Coronary artery (tissue), 2 donors: ENCODE measurements around the gene CETN1.

Source experiments
- DNase-seq: peaks from one replicate; pipeline ENCODE4 v3.0.0-alpha.2; 2017; ENCODE audit warnings: low spot score
- H3K27ac ChIP-seq, 2 donors: fragments of 200-600 bp; sonication (generic); one replicate each; pipeline ENCODE4 v1.5.1; 2016 to 2019
- H3K4me3 ChIP-seq: fragments of 200-600 bp; sonication (generic); 2 replicates; pipeline ENCODE4 v1.5.1; 2016; ENCODE audit warnings: mild to moderate bottlenecking, moderate library complexity
- TF ChIP-seq, protein P1 (sequence below): fragments of 200-600 bp; sonication (generic); IDR thresholded peaks from one replicate; pipeline ENCODE4 v1.5.1; 2019; ENCODE audit warnings: antibody characterized with exemption

Gene CETN1

DNA sequence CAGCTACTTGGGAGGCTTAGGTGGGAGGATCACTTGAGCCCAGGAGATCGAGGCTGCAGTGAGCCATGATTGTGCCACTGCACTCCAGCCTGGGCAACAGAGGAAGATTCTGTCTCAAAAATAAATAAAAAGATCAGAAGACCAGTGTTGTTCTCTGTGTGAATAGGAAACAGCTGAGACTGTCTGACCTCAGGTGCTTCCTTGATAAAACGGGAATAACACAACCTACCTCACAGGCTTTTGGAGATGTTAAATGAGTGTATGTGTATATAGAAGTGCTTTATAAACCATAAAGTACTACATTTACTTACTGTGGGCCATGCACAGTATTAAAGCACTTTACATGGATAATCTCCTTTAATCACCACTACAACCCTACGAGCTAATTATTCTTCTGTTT, 9.9 kb upstream of the CETN1 start:
- TF ChIP-seq, protein P1, sequence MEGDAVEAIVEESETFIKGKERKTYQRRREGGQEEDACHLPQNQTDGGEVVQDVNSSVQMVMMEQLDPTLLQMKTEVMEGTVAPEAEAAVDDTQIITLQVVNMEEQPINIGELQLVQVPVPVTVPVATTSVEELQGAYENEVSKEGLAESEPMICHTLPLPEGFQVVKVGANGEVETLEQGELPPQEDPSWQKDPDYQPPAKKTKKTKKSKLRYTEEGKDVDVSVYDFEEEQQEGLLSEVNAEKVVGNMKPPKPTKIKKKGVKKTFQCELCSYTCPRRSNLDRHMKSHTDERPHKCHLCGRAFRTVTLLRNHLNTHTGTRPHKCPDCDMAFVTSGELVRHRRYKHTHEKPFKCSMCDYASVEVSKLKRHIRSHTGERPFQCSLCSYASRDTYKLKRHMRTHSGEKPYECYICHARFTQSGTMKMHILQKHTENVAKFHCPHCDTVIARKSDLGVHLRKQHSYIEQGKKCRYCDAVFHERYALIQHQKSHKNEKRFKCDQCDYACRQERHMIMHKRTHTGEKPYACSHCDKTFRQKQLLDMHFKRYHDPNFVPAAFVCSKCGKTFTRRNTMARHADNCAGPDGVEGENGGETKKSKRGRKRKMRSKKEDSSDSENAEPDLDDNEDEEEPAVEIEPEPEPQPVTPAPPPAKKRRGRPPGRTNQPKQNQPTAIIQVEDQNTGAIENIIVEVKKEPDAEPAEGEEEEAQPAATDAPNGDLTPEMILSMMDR, result no peak
- H3K27ac ChIP-seq, result no peak overlapping the region
- no peak overlapping the region for H3K4me3 ChIP-seq
- DNase-seq, result no peak

DNA sequence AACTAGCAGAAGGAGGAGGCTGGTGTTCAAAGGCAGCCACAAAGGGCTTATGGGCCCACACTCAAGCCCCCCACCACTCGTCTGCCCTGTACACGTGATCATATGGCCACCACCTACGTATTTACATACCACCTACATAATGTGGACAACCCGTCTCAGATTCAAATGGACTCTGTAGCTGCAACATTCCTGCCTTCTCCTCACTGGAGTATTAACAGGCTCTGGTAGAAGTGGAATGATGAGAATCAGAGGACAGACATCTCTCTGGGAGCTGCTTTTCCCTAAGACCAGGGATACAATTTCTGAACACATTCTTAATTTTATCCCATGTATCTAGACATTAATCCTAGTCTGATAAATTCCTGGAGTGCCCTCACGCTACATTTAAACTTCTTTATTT, 9.5 kb upstream of the CETN1 start:
- TF ChIP-seq, protein P1, result no peak

GRCh38 chr18:572091-572830, 7.9 kb upstream of the CETN1 start:
- no peak for DNase-seq
- Histone ChIP-seq H3K27ac (no peak overlapping the region), H3K4me3 (no peak overlapping the region)
- TF ChIP-seq, protein P1, result no peak

More for the DNA sequence above, 9.5 kb upstream of the CETN1 start:
- H3K4me3 ChIP-seq, result no peak overlapping the region
- no peak overlapping the region for H3K27ac ChIP-seq
- DNase-seq, result no peak

DNA sequence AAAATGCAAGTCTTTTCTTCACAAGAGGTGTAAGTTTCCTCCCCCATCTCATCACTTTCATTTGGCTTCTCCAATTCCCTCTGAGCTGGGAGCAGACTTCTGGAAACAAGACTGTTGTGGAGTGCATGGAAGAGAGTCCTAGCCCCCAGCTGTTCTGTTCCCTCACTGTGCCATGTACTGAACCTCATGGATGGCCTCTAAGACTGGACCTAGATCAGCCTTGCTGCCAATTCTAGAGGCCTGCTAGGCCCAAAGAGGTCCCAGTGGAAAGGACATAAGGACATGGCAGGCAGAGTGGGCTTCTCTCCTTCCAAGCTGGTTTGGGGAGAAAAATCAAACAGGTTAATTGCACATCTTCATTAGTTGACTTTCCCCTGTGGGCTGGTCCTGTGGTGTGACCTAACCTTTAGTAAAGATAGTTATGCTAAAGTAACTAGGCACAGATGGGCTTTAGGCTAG, 7.3 kb upstream of the CETN1 start:
- TF ChIP-seq, protein P1, result no peak
- no peak overlapping the region for H3K4me3 ChIP-seq
- no peak overlapping the region for H3K27ac ChIP-seq
- no peak for DNase-seq

DNA sequence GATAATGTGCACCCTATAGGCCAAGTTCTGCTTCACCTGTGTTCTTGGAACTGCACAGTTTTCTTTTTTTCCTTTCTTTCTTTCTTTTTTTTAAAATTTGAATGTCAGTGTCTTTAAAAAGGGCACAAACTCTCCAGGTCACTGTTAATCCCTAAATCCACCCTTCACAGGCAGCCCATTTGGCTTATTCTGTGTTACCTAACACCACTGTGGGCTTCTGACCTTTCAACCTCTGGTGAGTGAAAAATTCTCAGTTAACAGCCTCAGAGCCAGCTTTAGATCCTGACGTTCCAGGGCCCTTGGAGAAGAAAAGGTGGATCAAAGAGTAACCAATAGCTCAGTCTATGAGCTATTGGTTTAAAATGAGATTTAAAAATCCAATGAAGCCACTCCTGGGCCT, 6.8 kb upstream of the CETN1 start:
- no peak for DNase-seq
- Histone ChIP-seq H3K4me3 (no peak overlapping the region), H3K27ac (no peak overlapping the region)
- TF ChIP-seq, protein P1, result no peak

DNA sequence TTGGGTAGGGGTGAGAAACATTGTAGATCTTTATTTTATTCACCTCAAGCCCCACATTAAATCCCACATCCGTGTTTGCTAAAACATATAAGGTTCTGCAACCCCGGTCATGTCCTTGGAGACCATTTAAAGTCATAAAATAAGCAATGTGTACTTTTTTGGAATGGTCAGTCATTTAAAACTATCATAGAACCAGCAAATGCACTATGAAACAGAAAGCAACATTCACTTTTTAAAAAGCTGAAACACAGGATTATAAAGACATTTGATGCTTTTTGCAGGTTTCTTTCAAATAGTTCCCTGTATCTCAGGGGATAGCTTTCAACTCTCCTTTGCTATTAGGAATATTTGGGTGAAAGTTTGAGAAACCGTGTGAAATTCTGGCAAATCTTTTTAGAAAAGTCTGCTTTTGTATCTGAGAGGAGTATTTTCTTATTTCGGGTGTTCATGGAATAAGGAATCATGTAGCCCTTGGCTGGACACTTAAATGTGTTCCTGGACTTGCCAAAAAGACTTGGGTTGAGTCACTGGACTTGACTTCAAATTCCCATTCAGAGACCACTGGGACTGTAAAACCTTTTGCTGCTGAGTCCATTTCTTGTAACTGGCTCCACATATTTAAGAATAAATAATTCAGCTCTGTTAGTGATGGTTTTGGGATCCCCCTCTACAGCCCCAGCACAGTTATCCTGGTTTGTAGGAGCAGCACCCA, 5.9 kb upstream of the CETN1 start:
- Histone ChIP-seq H3K27ac (no peak overlapping the region), H3K4me3 (no peak overlapping the region)
- DNase-seq, result no peak
- TF ChIP-seq, protein P1, result no peak
